ENCODE results near the gene CASP8. TPM values are rescaled to one million over a fixed set of nuclear protein-coding genes. Genes with fewer than 3 reads are reported as not detected.

CASP8 gene
- polyA plus RNA-seq, 3 donors from 2014 or later: 20.2 to 116 (median 28.0) TPM

Other genes with a start within 250 kb of the CASP8 start
- gene HYCC2, start 188.9 kb upstream of the CASP8 start, polyA plus RNA-seq: 10 to 100 TPM; 12.9 to 31.4 (median 22.1) TPM
- 100 to 1,000 TPM; 211 to 234 (median 225) TPM for gene NDUFB3, start 188.5 kb upstream of the CASP8 start, polyA plus RNA-seq
- 100 to 1,000 TPM; 167 to 262 (median 242) TPM for gene CFLAR, start 144.4 kb upstream of the CASP8 start, polyA plus RNA-seq
- 10 to 100 TPM; 13.5 to 37.4 (median 19.8) TPM for gene CASP10, start 77.4 kb upstream of the CASP8 start, polyA plus RNA-seq
- under 1 TPM in 2 of 3 donors, not detected in 1; 0.46 to 0.94 TPM for gene FLACC1, start 96.8 kb downstream of the CASP8 start, polyA plus RNA-seq
- gene TRAK2, start 190.9 kb downstream of the CASP8 start, polyA plus RNA-seq: 10 to 100 TPM; 14.4 to 35.7 (median 18.7) TPM
- 10 to 100 TPM; 21.9 to 36.6 (median 32.5) TPM for gene STRADB, start 191.2 kb downstream of the CASP8 start, polyA plus RNA-seq